ENCODE measurements around the gene P3H2. TPM values are rescaled to one million over a fixed set of nuclear protein-coding genes. Genes with fewer than 3 reads are reported as not detected.
A peak's percentile ranks its signal among the peaks of the same experiment; 100 is the strongest.

P3H2 gene
- total and polyA plus RNA-seq, 2 experiments from 2014 or later, result 4.7 to 14.9 TPM

DNA sequence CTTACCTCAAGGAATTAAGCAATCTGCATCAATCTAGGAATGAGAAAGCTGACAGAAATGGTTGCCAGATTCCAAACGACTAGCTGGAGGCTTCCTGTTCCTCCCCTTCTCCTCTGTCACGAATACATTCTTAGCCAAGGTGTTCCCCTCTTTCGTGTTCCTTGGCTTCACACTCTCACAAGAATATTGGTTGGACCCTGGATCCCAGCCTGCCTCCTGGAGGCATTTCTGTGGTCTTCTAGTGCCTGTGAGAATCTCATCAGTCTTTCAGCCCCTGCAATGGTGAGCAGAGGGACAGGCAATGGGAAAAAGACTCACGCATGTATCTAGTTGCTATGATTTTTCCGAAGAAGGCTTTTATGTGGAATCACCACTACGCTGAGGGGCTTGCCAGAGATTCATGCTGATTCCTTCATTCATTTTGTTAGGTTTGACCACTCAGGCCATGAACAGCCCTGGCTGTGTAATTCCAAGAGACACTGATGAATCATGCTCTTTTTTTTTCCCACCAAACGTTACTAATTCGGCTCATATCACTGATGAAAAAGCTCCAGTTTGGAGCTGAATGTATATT is 1.6 kb upstream of the P3H2 start:
- H3K79me2 ChIP-seq (ENCODE audit: insufficient read depth), result no peaks in the 10 kb centered on the region
- 66 to 67% methylated on average over 8 of the region's 8 CpGs for WGBS, 2 experiments (ENCODE audit: low coverage in 1 of 2, low lambda C conversion rate in 2 of 2, missing lambda C conversion rate in 2 of 2)
- no peak overlapping the region for H3K9ac ChIP-seq
- no peak overlapping the region for H3K4me2 ChIP-seq (ENCODE audit: unreplicated experiment)
- in situ Hi-C loops (cut with MboI), result no loop called here
- H3K4me1 ChIP-seq (ENCODE audit: insufficient read depth), result 0 out of 2 replicates have a peak, but pooled peaks cover 3% of the 10 kb centered on the region
- no peaks in the 10 kb centered on the region for H3F3A ChIP-seq (ENCODE audit: insufficient read depth)
- H3K36me3 ChIP-seq (ENCODE audit: low read depth), result no peaks in the 10 kb centered on the region
- H3K9me3 ChIP-seq (ENCODE audit: low read depth), result no peaks in the 10 kb centered on the region
- H3K9me2 ChIP-seq (ENCODE audit: insufficient read depth), result no peaks in the 10 kb centered on the region
- H4K20me1 ChIP-seq (ENCODE audit: insufficient read depth), result no peaks in the 10 kb centered on the region
- H3K4me3 ChIP-seq, result no peak overlapping the region
- H3K27ac ChIP-seq, result no peak overlapping the region
- DNase-seq, result peak; percentile 70
- no peak overlapping the region for H2AFZ ChIP-seq
- TF ChIP-seq EZH2 (IDR thresholded peaks at IDR 0.05; ENCODE audit: insufficient read depth, poor library complexity, severe bottlenecking), result no peak
- TF ChIP-seq EZH2phosphoT487 (IDR thresholded peaks at IDR 0.05; ENCODE audit: insufficient read depth, low read depth), result no peak
- no peaks in the 10 kb centered on the region for H3K27me3 ChIP-seq (replicated peaks; ENCODE audit: insufficient read depth)

- no peaks in the 10 kb centered on the region for H3K79me2 ChIP-seq (ENCODE audit: insufficient read depth)
- H3K4me3 ChIP-seq, result 0 out of 2 replicates have a peak overlapping the region, but pooled peaks have one; percentile 82
- H3K9me2 ChIP-seq (ENCODE audit: insufficient read depth), result no peaks in the 10 kb centered on the region
- 0 out of 2 replicates have a peak, but pooled peaks cover 3% of the 10 kb centered on the region for H3K4me1 ChIP-seq (ENCODE audit: insufficient read depth)
- in situ Hi-C loops (cut with MboI), result no loop called here
- H3K9ac ChIP-seq, result peak overlapping the region; percentile 74; the same call in 1 of the 2 replicates
- DNase-seq, result no peak
- no peaks in the 10 kb centered on the region for H4K20me1 ChIP-seq (ENCODE audit: insufficient read depth)
- 86 to 88% methylated on average over 11 to 12 of the region's 12 CpGs for WGBS, 2 experiments (ENCODE audit: low coverage in 1 of 2, low lambda C conversion rate in 2 of 2, missing lambda C conversion rate in 2 of 2)
- H2AFZ ChIP-seq, result no peak overlapping the region
- peaks cover 2% of the 10 kb centered on the region; the same call in 1 of the 2 replicates for H3F3A ChIP-seq (ENCODE audit: insufficient read depth)
- H3K27ac ChIP-seq, result no peak overlapping the region
- H3K36me3 ChIP-seq (ENCODE audit: low read depth), result no peaks in the 10 kb centered on the region
- TF ChIP-seq EZH2phosphoT487 (IDR thresholded peaks at IDR 0.05; ENCODE audit: insufficient read depth, low read depth) (no peak), EZH2 (IDR thresholded peaks at IDR 0.05; ENCODE audit: insufficient read depth, poor library complexity, severe bottlenecking) (no peak)
- no peaks in the 10 kb centered on the region for H3K9me3 ChIP-seq (ENCODE audit: low read depth)
- no peaks in the 10 kb centered on the region for H3K27me3 ChIP-seq (replicated peaks; ENCODE audit: insufficient read depth)
- H3K4me2 ChIP-seq (ENCODE audit: unreplicated experiment), result peak overlapping the region; percentile 74
Measured at GRCh38 chr3:190121383-190121782, 686 bp upstream of the P3H2 start.

GRCh38 chr3:190121061-190121377 is 322 bp upstream of the P3H2 start:
- Histone ChIP-seq H2AFZ (peak overlapping the region; percentile 88), H3K9ac (peak overlapping the region; percentile 74), H3K4me2 (ENCODE audit: unreplicated experiment) (peak overlapping the region; percentile 74), H4K20me1 (ENCODE audit: insufficient read depth) (no peaks in the 10 kb centered on the region), H3K9me2 (ENCODE audit: insufficient read depth) (no peaks in the 10 kb centered on the region), H3K9me3 (ENCODE audit: low read depth) (no peaks in the 10 kb centered on the region), H3K27ac (0 out of 2 replicates have a peak overlapping the region, but pooled peaks have one; percentile 22), H3K4me1 (ENCODE audit: insufficient read depth) (0 out of 2 replicates have a peak, but pooled peaks cover 3% of the 10 kb centered on the region), H3K79me2 (ENCODE audit: insufficient read depth) (no peaks in the 10 kb centered on the region), H3K27me3 (replicated peaks; ENCODE audit: insufficient read depth) (no peaks in the 10 kb centered on the region), H3K4me3 (peak overlapping the region; percentile 82), H3F3A (ENCODE audit: insufficient read depth) (peaks cover 5% of the 10 kb centered on the region), H3K36me3 (ENCODE audit: low read depth) (no peaks in the 10 kb centered on the region)
- no peak for DNase-seq
- WGBS, 2 experiments (ENCODE audit: low coverage in 1 of 2, low lambda C conversion rate in 2 of 2, missing lambda C conversion rate in 2 of 2), result 45% methylated on average over 13 of the region's 13 CpGs
- TF ChIP-seq EZH2phosphoT487 (IDR thresholded peaks at IDR 0.05; ENCODE audit: insufficient read depth, low read depth), result no peak
- no peak for TF ChIP-seq EZH2 (IDR thresholded peaks at IDR 0.05; ENCODE audit: insufficient read depth, poor library complexity, severe bottlenecking)
- in situ Hi-C loops (cut with MboI), result no loop called here

GRCh38 chr3:190119461-190120268 is 1.0 kb downstream of the P3H2 start:
- Histone ChIP-seq H3K9ac (peak overlapping the region; percentile 74), H2AFZ (peak overlapping the region; percentile 88), H3F3A (ENCODE audit: insufficient read depth) (peaks cover 9% of the 10 kb centered on the region), H3K36me3 (ENCODE audit: low read depth) (no peaks in the 10 kb centered on the region), H3K79me2 (ENCODE audit: insufficient read depth) (no peaks in the 10 kb centered on the region), H3K4me2 (ENCODE audit: unreplicated experiment) (peak overlapping the region; percentile 74), H3K4me1 (ENCODE audit: insufficient read depth) (0 out of 2 replicates have a peak, but pooled peaks cover 3% of the 10 kb centered on the region), H3K4me3 (peak overlapping the region; percentile 82), H4K20me1 (ENCODE audit: insufficient read depth) (no peaks in the 10 kb centered on the region), H3K9me2 (ENCODE audit: insufficient read depth) (no peaks in the 10 kb centered on the region), H3K27me3 (replicated peaks; ENCODE audit: insufficient read depth) (no peaks in the 10 kb centered on the region), H3K27ac (no peak overlapping the region), H3K9me3 (ENCODE audit: low read depth) (no peaks in the 10 kb centered on the region)
- DNase-seq, result no peak
- no peak for TF ChIP-seq EZH2phosphoT487 (IDR thresholded peaks at IDR 0.05; ENCODE audit: insufficient read depth, low read depth)
- no peak for TF ChIP-seq EZH2 (IDR thresholded peaks at IDR 0.05; ENCODE audit: insufficient read depth, poor library complexity, severe bottlenecking)
- in situ Hi-C loops (cut with MboI), result no loop called here
- 43 to 46% methylated on average over 9 of the region's 9 CpGs for WGBS, 2 experiments (ENCODE audit: low coverage in 1 of 2, low lambda C conversion rate in 2 of 2, missing lambda C conversion rate in 2 of 2)
